ENCODE data around the gene CSK.

CSK gene

DNA sequence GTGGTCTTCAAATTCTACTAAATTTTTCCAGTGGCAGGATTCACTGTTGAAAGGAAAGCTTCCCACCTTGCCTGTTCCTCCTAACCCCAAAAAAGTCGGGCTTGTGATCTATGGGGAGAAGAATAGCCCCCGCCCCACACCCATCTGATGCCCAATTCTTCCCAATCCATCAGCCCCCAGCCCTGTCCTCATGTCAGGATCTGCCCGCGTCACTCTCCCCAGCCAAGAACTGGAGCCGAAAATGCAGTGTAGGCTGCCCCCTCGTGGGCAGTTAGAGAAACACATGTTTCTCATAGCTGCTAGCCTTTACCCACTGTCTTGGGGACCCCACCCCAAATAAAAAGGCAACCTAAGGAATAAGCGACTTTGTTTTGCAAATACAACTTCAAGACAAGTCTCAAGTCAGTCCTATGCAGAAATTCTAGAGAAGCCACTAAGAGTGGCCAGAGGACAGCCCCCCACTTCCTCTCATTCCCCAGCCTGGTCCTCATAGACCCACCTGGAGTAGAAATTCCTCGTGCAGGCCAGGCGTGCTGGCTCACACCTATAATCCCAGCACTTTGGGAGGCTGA lies 13.0 kb upstream of the CSK start:
- Histone ChIP-seq H3K9me3 (ENCODE audit: control insufficient read depth, low read length) (no peaks in the 10 kb centered on the region), H2AFZ (no peak overlapping the region), H3K4me3 (ENCODE audit: low read depth, low read length) (no peak overlapping the region), H3K27ac (no peak overlapping the region), H3K79me2 (no peaks in the 10 kb centered on the region), H3K9ac (no peak overlapping the region), H3K36me3 (ENCODE audit: control insufficient read depth, insufficient read depth, low read length) (no peaks in the 10 kb centered on the region), H3K27me3 (ENCODE audit: control insufficient read depth, insufficient read depth, low read length) (no peaks in the 10 kb centered on the region), H3K4me2 (ENCODE audit: low read length) (no peak overlapping the region), H3K4me1 (no peaks in the 10 kb centered on the region)
- TF ChIP-seq, protein P1, sequence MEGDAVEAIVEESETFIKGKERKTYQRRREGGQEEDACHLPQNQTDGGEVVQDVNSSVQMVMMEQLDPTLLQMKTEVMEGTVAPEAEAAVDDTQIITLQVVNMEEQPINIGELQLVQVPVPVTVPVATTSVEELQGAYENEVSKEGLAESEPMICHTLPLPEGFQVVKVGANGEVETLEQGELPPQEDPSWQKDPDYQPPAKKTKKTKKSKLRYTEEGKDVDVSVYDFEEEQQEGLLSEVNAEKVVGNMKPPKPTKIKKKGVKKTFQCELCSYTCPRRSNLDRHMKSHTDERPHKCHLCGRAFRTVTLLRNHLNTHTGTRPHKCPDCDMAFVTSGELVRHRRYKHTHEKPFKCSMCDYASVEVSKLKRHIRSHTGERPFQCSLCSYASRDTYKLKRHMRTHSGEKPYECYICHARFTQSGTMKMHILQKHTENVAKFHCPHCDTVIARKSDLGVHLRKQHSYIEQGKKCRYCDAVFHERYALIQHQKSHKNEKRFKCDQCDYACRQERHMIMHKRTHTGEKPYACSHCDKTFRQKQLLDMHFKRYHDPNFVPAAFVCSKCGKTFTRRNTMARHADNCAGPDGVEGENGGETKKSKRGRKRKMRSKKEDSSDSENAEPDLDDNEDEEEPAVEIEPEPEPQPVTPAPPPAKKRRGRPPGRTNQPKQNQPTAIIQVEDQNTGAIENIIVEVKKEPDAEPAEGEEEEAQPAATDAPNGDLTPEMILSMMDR (IDR thresholded peaks at IDR 0.05): peak; percentile 79

DNA sequence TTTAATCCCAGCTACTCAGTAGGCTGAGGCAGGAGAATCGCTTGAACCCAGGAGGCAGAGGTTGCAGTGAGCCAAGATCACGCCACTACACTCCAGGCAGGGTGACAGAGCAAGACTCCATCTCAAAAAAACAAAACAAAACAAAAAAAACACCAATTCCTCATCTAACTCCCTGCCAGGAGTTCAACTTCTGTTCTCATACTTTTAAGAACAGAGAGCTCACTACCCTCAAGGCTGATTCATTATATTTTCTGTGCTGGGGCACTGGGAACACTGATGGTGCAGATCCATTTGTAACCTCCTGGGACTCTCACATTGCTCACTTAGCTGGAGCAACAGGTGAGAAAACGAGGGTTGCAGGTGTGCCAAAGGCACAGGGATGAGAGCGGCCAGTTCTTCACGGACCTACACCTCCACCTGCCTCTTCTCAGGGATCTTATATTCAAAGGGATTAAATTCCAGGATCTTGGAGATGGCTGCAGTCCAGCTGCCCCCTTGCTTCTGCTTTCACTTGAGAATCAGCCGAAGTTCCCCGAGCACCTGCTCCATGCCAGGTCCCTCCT lies 12.3 kb upstream of the CSK start:
- Histone ChIP-seq H2AFZ (no peak overlapping the region), H3K79me2 (no peaks in the 10 kb centered on the region), H3K9me3 (ENCODE audit: control insufficient read depth, low read length) (no peaks in the 10 kb centered on the region), H3K36me3 (ENCODE audit: control insufficient read depth, insufficient read depth, low read length) (no peaks in the 10 kb centered on the region), H3K4me3 (ENCODE audit: low read depth, low read length) (no peak overlapping the region), H3K4me1 (no peaks in the 10 kb centered on the region), H3K27me3 (ENCODE audit: control insufficient read depth, insufficient read depth, low read length) (no peaks in the 10 kb centered on the region), H3K27ac (no peak overlapping the region), H3K4me2 (ENCODE audit: low read length) (no peak overlapping the region), H3K9ac (no peak overlapping the region)
- TF ChIP-seq, protein P1 (IDR thresholded peaks at IDR 0.05): no peak

DNA sequence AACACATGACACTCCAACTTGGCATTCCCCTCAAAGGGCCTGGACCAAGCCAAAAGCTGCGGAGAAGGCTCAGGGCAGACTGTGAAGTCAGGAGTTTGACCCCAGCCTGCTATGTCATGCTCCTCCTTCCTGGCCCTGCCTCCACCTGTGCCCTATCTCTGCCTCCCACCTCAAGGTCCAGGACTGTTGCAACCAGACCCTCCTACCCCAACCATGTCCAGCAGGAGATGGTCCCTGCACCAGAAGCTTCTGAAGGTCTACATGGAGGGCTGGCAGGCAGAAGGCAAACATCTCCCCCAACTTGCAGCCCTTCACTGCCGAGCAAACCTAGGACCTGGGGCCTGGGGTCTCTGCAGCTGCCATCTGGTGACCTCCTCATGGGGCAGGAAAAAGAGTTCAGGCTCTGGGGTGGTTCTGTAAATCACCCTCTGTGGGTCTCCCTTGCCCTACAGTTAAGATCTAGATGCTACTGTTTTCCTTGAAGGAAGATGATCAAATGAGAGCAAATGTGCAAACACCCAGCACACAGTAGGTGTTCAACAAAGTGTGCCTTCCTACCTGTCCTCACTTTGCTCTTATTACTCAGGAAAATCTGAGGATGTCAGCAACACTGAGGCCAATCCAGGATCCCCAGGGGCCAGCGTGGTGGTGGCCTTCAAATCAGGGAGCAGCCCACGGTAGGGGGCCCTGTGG lies 11.5 kb upstream of the CSK start:
- no peak overlapping the region for H3K27ac ChIP-seq
- H3K36me3 ChIP-seq (ENCODE audit: control insufficient read depth, insufficient read depth, low read length): no peaks in the 10 kb centered on the region
- no peaks in the 10 kb centered on the region for H3K4me1 ChIP-seq
- no peaks in the 10 kb centered on the region for H3K9me3 ChIP-seq (ENCODE audit: control insufficient read depth, low read length)
- TF ChIP-seq, protein P1 (IDR thresholded peaks at IDR 0.05): no peak
- no peaks in the 10 kb centered on the region for H3K79me2 ChIP-seq
- H3K9ac ChIP-seq: no peak overlapping the region
- no peak overlapping the region for H3K4me2 ChIP-seq (ENCODE audit: low read length)
- no peak overlapping the region for H2AFZ ChIP-seq
- no peaks in the 10 kb centered on the region for H3K27me3 ChIP-seq (ENCODE audit: control insufficient read depth, insufficient read depth, low read length)
- H3K4me3 ChIP-seq (ENCODE audit: low read depth, low read length): no peak overlapping the region

DNA sequence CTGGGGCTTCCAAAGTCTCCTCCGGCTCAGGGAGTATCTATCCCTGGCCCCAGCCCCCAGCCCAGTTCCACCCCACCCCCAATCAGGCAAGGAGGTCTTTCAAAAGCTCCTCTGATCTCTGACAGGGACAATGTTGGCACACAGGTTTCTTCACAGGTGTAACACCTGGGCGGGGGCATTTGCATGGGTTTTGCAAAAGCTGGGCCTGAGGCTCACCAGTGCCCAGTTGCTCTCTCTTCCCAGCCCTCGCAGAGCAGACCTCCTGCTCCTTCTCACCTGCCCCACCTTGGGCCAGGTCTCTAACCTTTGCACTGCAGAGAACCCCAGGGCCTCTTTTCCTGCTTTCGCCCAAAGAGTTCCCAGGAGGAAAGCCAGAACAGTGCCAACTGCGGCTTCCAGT lies 8.6 kb upstream of the CSK start:
- no peaks in the 10 kb centered on the region for H3K9me3 ChIP-seq (ENCODE audit: control insufficient read depth, low read length)
- no peaks in the 10 kb centered on the region for H3K4me1 ChIP-seq
- no peaks in the 10 kb centered on the region for H3K79me2 ChIP-seq
- H3K4me3 ChIP-seq (ENCODE audit: low read depth, low read length): no peak overlapping the region
- H3K36me3 ChIP-seq (ENCODE audit: control insufficient read depth, insufficient read depth, low read length): no peaks in the 10 kb centered on the region
- H3K4me2 ChIP-seq (ENCODE audit: low read length): no peak overlapping the region
- H3K9ac ChIP-seq: no peak overlapping the region
- TF ChIP-seq, protein P1 (IDR thresholded peaks at IDR 0.05): no peak
- no peak overlapping the region for H3K27ac ChIP-seq
- H3K27me3 ChIP-seq (ENCODE audit: control insufficient read depth, insufficient read depth, low read length): no peaks in the 10 kb centered on the region
- H2AFZ ChIP-seq: no peak overlapping the region

Data from parathyroid adenoma (tissue), 2 donors.